Measurements from ENCODE around the gene MAL. TPM values are rescaled to one million over a fixed set of nuclear protein-coding genes. Genes with fewer than 3 reads are reported as not detected.

The MAL gene
- polyA plus RNA-seq, 1 of the 3 experiments (the other 2 are of a cell fraction) = not detected

- Histone ChIP-seq H3K27me3 (ENCODE audit: insufficient read depth) (peaks cover 83% of the 10 kb centered on the region), H3K79me2 (ENCODE audit: insufficient read depth) (no peaks in the 10 kb centered on the region), H2AFZ (ENCODE audit: low read depth) (no peak overlapping the region), H3K9ac (no peak overlapping the region), H3K4me2 (no peak overlapping the region), H3F3A (replicated peaks; ENCODE audit: insufficient read depth) (no peaks in the 10 kb centered on the region), H3K4me3 (ENCODE audit: low read depth in 2 of 2, low read length in 1 of 2) (no peak overlapping the region), H3K9me2 (no peaks in the 10 kb centered on the region), H4K20me1 (ENCODE audit: insufficient read depth) (no peaks in the 10 kb centered on the region), H3K9me3 (no peaks in the 10 kb centered on the region), H3K4me1 (ENCODE audit: control insufficient read depth in 1 of 2, insufficient read depth in 2 of 2, low read depth in 1 of 2, low read length in 1 of 2) (peaks cover 0 to 2% of the 10 kb centered on the region in 2 experiments; a peak in 1 of 4 replicates), H3K36me3 (replicated peaks in 1 of 2; ENCODE audit: control insufficient read depth in 1 of 2, insufficient read depth in 2 of 2, low read length in 1 of 2) (no peaks in the 10 kb centered on the region), H3K27ac (ENCODE audit: low read depth in 2 of 2, low read length in 1 of 2) (no peak overlapping the region)
- 56% methylated on average over 6 of the region's 9 CpGs for whole genome bisulfite sequencing (ENCODE audit: low lambda C conversion rate)
- TF ChIP-seq CHD2 (IDR thresholded peaks at IDR 0.05; ENCODE audit: low read length, partially characterized antibody) (no peak), SMC3 (IDR thresholded peaks at IDR 0.05; ENCODE audit: low read depth, low read length) (no peak), EP300 (IDR thresholded peaks at IDR 0.05; ENCODE audit: borderline replicate concordance in 1 of 2, low read depth in 1 of 2, low read length in 1 of 2) (no peak), PBX3 (IDR thresholded peaks at IDR 0.05) (no peak), IRF3 (IDR thresholded peaks at IDR 0.05; ENCODE audit: low read depth, low read length) (no peak), FOSL2 (IDR thresholded peaks at IDR 0.05; ENCODE audit: borderline replicate concordance, low read depth) (no peak)
- POLR2A ChIA-PET = no interaction called here
- DNase-seq = no peak
- CTCF ChIA-PET = interaction anchor here (0.8 to 3.7 kb wide), 3 partner anchors 10 to 95 kb away, joined by 3 to 18 read pairs (median 3); no protein-coding TSS in a partner anchor
Measured at GRCh38 chr2:95020275-95021022, 5.1 kb upstream of the MAL start.

GRCh38 chr2:95021023-95021416, 4.5 kb upstream of the MAL start:
- Histone ChIP-seq H3K4me2 (no peak overlapping the region), H3K36me3 (replicated peaks in 1 of 2; ENCODE audit: control insufficient read depth in 1 of 2, insufficient read depth in 2 of 2, low read length in 1 of 2) (no peaks in the 10 kb centered on the region), H3K27me3 (ENCODE audit: insufficient read depth) (peaks cover 82% of the 10 kb centered on the region), H3K9me2 (no peaks in the 10 kb centered on the region), H4K20me1 (ENCODE audit: insufficient read depth) (no peaks in the 10 kb centered on the region), H3K4me1 (ENCODE audit: control insufficient read depth in 1 of 2, insufficient read depth in 2 of 2, low read depth in 1 of 2, low read length in 1 of 2) (peaks cover 0 to 2% of the 10 kb centered on the region in 2 experiments; a peak in 1 of 4 replicates), H3K9me3 (no peaks in the 10 kb centered on the region), H3K9ac (no peak overlapping the region), H3K4me3 (ENCODE audit: low read depth in 2 of 2, low read length in 1 of 2) (no peak overlapping the region), H3F3A (replicated peaks; ENCODE audit: insufficient read depth) (no peaks in the 10 kb centered on the region), H3K79me2 (ENCODE audit: insufficient read depth) (no peaks in the 10 kb centered on the region), H2AFZ (ENCODE audit: low read depth) (no peak overlapping the region), H3K27ac (ENCODE audit: low read depth in 2 of 2, low read length in 1 of 2) (no peak overlapping the region)
- TF ChIP-seq RCOR1 (IDR thresholded peaks at IDR 0.05; ENCODE audit: low read length) (no peak), TCF12 (IDR thresholded peaks at IDR 0.05) (no peak), ELF1 (IDR thresholded peaks at IDR 0.05) (no peak), CHD2 (IDR thresholded peaks at IDR 0.05; ENCODE audit: low read length, partially characterized antibody) (no peak), JUND (IDR thresholded peaks at IDR 0.05) (no peak), TEAD4 (IDR thresholded peaks at IDR 0.05; ENCODE audit: borderline replicate concordance, insufficient read depth) (no peak), IRF3 (IDR thresholded peaks at IDR 0.05; ENCODE audit: low read depth, low read length) (no peak), FOXM1 (IDR thresholded peaks at IDR 0.05; ENCODE audit: low read depth) (no peak), CTCF (IDR thresholded peaks at IDR 0.05) (no peak), NFIC (IDR thresholded peaks at IDR 0.05; ENCODE audit: borderline replicate concordance) (no peak), USF2 (IDR thresholded peaks at IDR 0.05; ENCODE audit: borderline replicate concordance, low read depth, low read length) (no peak), USF1 (IDR thresholded peaks at IDR 0.05; ENCODE audit: borderline replicate concordance, low read depth) (no peak), RAD21 (IDR thresholded peaks at IDR 0.05; ENCODE audit: low read length) (no peak), POLR2AphosphoS5 (IDR thresholded peaks at IDR 0.05; ENCODE audit: low read depth, low read length) (no peak), NRF1 (IDR thresholded peaks at IDR 0.05; ENCODE audit: low read depth, low read length) (no peak), FOSL2 (IDR thresholded peaks at IDR 0.05; ENCODE audit: borderline replicate concordance, low read depth) (no peak), GABPA (IDR thresholded peaks at IDR 0.05; ENCODE audit: low read depth) (no peak)
- ChIA-PET CTCF (interaction anchor here (0.9 to 3.7 kb wide), 2 partner anchors 10 to 94 kb away, joined by 3 to 18 read pairs; no protein-coding TSS in a partner anchor), POLR2A (no interaction called here)
- WGBS (ENCODE audit: low lambda C conversion rate) = 17% methylated on average over 3 of the region's 5 CpGs
- no peak for DNase-seq

Measured in SK-N-SH (cell line).